ENCODE data around the gene DNM3.
"Not testable (repeated sequence)": the region's sequence is repeated elsewhere in the genome, so short reads cannot be mapped to it uniquely, and the experiment has no call there.

DNM3 gene

DNA sequence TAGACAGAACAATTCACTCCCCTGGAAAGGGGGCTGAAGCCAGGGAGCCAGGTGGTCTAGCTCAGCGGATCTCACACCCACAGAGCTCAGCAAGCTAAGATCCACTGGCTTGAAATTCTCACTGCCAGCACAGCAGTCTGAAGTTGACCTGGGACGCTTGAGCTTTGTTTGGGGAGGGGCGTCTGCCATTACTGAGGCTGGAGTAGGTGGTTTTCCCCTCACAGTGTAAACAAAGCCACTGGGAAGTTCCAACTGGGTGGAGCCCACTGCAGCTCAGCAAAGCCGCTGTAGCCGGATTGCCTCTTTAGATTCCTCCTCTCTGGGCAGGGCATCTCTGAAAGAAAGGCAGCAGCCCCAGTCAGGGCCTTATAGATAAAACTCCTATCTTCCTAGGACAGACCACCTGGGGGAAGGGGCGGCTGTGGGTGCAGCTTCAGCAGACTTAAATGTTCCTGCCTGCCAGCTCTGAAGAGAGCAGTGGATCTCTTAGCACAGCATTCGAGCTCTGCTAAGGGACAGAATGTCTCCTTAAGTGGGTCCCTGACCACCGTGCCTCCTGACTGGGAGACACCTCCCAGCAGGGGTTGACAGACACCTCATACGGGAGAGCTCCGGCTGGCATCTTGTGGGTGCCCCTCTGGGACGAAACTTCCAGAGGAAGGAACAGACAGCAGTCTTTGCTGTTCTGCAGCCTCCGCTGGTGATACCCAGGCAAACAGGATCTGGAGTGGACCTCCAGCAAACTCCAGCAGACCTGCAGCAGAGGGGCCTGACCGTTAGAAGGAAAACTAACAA is 183.8 kb downstream of the DNM3 start:
- not testable (repeated sequence) for DNase-seq (ENCODE audit: low read depth)

- no peak for DNase-seq (ENCODE audit: low read depth)
These were observed 199.2 kb downstream of the DNM3 start for GRCh38 chr1:172040466-172040865.

GRCh38 chr1:172041102-172041501 is 199.8 kb downstream of the DNM3 start:
- no peak for DNase-seq (ENCODE audit: low read depth)

- DNase-seq (ENCODE audit: low read depth), result no peak
These were observed 200.4 kb downstream of the DNM3 start for GRCh38 chr1:172041742-172042141.

DNA sequence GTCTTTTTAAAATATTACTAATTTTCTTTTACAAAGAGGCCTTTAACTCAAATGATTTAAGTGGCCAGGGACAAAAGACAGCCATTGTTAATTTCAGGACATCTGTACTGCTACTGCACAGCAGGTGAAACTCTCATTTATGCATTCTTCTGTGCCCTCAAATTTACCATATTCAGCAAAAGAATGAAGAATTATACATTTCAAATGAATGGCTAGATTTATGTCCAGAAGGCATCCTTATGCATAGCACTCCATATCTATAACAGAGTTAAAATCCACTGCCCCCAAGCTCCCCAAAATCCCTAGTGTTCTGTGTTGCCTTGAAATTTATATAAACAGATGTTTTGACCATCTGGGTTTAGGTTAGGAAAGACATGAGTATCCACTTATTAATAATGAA is 202.6 kb downstream of the DNM3 start:
- no peak for DNase-seq (ENCODE audit: low read depth)

- DNase-seq (ENCODE audit: low read depth), result no peak
These were observed 210.6 kb downstream of the DNM3 start for GRCh38 chr1:172051898-172052297.

DNA sequence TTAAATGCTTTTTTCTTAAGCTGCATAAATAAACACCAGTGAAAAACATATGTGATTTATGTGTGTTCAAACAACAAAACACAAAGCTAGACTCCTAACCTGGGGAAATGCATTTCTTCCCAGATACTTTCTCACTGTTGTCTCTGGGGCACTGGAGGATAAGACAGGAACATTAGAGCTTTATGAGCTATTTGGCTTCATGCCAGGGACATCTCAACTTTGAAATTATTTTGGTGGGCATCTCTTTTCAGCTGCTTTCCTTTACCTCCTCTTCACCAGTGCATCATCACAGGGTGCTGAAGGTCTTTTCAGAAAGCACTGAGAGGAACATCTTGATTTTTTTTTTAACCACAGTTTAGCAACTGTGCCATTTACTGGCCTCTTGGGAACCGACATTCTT is 212.9 kb downstream of the DNM3 start:
- DNase-seq (ENCODE audit: low read depth), result no peak

- DNase-seq (ENCODE audit: low read depth), result not testable (repeated sequence)
These were observed 214.6 kb downstream of the DNM3 start for GRCh38 chr1:172055816-172056419.

- DNase-seq (ENCODE audit: low read depth), result no peak
These were observed 227.0 kb downstream of the DNM3 start for GRCh38 chr1:172068334-172068733.

GRCh38 chr1:172069051-172069450 is 227.8 kb downstream of the DNM3 start:
- DNase-seq (ENCODE audit: low read depth), result no peak

- DNase-seq (ENCODE audit: low read depth), result no peak
These were observed 228.2 kb downstream of the DNM3 start for GRCh38 chr1:172069534-172069933.

GRCh38 chr1:172070055-172070454 is 228.8 kb downstream of the DNM3 start:
- DNase-seq (ENCODE audit: low read depth), result no peak

GRCh38 chr1:172071746-172072145 is 230.4 kb downstream of the DNM3 start:
- no peak for DNase-seq (ENCODE audit: low read depth)

DNA sequence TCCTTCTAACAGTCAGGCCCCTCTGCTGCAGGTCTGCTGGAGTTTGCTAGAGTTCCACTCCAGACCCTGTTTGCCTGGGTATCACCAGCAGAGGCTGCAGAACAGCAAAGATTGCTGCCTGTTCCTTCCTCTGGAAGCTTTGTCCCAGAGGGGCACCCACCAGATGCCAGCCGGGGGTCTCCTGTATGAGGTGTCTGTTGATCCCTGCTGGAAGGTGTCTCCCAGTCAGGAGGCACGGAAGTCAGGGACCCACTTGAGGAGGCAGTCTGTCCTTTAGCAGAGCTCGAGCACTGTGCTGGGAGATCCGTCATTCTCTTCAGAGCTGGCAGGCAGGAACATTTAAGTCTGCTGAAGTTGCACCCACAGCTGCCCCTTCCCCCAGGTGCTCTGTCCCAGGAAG is 238.6 kb downstream of the DNM3 start:
- not testable (repeated sequence) for DNase-seq (ENCODE audit: low read depth)

GRCh38 chr1:172083191-172083590 is 241.9 kb downstream of the DNM3 start:
- DNase-seq (ENCODE audit: low read depth), result no peak

- no peak for DNase-seq (ENCODE audit: low read depth)
These were observed 243.6 kb downstream of the DNM3 start for GRCh38 chr1:172084876-172085275.

DNA sequence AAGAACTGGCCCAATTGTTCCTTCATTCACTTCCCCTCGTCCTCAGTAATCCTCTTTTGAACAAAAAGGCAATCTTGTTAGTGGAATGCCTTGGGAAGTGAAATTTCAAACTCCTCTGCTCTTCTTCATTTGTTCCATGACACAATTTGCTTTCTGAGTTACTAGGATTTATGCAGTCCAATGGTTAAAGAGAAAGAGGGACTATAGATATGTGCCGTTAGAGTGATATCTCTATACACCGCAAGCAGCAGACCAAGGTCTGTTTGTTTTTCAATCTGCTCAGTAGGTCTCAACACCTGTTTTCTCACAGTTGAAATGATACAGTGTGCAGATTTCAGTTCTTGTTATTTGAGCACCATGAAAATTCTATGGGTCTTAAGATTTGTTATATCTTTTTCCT is 244.0 kb downstream of the DNM3 start:
- DNase-seq (ENCODE audit: low read depth), result no peak

- DNase-seq (ENCODE audit: low read depth), result no peak
These were observed 244.8 kb downstream of the DNM3 start for GRCh38 chr1:172086137-172086536.

DNA sequence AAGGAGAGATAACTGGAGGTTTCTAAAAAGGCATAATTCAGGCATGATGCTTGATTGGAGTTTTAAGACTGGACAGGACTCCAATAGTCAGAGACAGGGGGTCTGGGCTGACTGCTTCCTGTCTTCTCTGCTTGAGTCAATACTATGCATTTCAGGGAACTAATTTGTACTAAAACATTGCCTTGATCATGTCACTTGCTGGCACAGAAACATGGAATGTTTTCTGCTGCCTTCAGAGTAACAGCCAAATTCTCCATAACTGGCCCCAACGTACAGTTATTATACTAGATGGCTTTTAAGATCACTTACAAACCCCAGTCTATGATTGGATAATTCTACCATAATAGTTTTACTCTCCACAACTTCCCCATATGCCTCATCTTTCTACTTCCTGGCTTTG is 247.0 kb downstream of the DNM3 start:
- DNase-seq (ENCODE audit: low read depth), result no peak

DNA sequence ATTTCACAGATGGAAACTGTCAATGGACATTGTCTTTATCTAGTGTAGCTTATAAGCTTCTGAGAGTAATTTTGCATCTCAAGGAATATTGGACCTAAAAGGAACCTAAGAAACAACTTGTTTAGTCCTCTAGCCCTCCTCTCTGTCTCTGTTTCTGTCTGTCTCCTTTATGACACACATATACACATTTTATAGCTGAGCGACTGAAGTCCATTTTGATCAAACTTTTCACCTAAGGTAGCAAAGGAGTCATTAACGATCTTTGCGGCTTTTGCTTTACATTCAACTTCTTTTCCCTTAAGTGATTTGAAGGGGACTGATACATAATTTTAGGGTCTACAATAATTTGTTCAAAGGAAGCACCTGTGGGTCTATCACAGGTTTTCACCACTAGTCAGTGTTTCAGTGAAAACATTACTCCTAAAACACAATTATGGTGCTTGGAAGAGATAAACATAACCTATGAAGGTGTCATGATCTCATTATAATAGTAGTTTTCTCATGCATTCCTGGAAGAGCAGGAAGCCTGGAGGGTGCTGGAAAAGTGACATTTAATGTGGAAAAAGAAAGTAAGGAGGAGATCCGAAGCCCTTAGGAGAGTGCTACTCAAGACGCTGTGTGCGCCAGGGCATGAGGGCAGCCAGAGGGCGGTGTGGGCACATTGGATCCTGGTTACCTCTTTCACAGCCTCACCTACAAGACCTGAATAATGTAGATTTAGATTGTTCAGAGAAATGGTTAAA is 248.6 kb downstream of the DNM3 start:
- no peak for DNase-seq (ENCODE audit: low read depth)

GRCh38 chr1:172090511-172090817 is 249.2 kb downstream of the DNM3 start:
- no peak for DNase-seq (ENCODE audit: low read depth)

DNA sequence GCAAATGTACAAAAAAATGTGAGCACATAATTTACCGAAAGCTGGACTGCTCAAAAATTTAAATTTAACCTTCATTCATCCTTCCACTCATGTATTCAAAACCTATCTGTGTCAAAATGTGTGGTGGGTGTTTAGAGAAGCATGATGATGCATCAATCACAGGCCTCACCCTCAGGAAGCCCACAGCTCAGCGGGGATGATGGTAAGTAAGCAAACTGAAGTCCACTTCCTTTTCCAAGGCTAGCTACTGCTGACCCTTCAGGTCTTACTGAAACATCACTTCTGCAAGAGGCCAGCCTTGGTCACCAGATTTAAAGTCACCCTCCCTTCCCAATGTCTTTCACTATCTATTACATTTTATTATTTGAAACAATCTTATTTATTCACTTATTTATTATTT is 254.5 kb downstream of the DNM3 start:
- DNase-seq (ENCODE audit: low read depth), result no peak

DNA sequence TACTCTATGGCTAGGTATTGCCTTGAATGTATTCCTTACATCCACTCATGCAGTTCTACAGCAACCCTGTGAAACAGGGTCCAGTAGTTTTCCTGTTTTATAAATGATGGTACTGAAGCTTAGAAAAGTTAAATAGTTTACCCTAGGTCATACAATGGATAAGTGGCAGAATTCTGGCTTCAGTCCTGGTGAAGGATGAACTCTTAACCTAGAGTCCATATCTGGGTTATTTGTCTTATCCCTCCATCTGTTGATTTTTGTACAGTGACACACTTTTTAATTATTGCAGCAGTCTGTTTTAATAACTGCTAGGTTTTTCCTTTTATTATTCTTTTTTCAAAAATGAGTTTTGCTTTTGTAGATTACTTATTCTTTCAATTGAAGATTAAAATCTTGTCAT is 263.9 kb downstream of the DNM3 start:
- no peak for DNase-seq (ENCODE audit: low read depth)
